GM18951 (cell line): Measurements from ENCODE around the gene RFLNA.

Source experiments
- POLR2A ChIP-seq: IDR thresholded peaks from 4 replicates; pipeline ENCODE4 v1.6.1; 2011; ENCODE audit warnings: mild to moderate bottlenecking; ENCODE audit not compliant: insufficient read length, insufficient read depth; ENCODE audit errors: extremely low read depth
- in situ Hi-C: fragments of 300-500 bp; cut with MboI; formaldehyde crosslinking; loops from one replicate; pipeline ENCODE4 v1.12.0; 2022; ENCODE audit warnings: low sequenced_read_pairs, mixed read lengths, inconsistent platforms; ENCODE audit not compliant: unreplicated experiment

The RFLNA gene

GRCh38 chr12:124292385-124292784 lies 2.5 kb upstream of the RFLNA start:
- in situ Hi-C loops: no loop called here

GRCh38 chr12:124293286-124294003 lies 1.4 kb upstream of the RFLNA start:
- no peak for TF ChIP-seq POLR2A
- in situ Hi-C loops: no loop called here

More at GRCh38 chr12:124292385-124292784, 2.5 kb upstream of the RFLNA start:
- no peak for TF ChIP-seq POLR2A

GRCh38 chr12:124295431-124296058 lies 652 bp downstream of the RFLNA start:
- no peak for TF ChIP-seq POLR2A
- in situ Hi-C loops: no loop called here

GRCh38 chr12:124296295-124296915 lies 1.5 kb downstream of the RFLNA start:
- in situ Hi-C loops: no loop called here
- TF ChIP-seq POLR2A: no peak

GRCh38 chr12:124296916-124297351 lies 2.0 kb downstream of the RFLNA start:
- in situ Hi-C loops: no loop called here
- no peak for TF ChIP-seq POLR2A

- in situ Hi-C loops: no loop called here
- no peak for TF ChIP-seq POLR2A
These were observed 2.5 kb downstream of the RFLNA start for GRCh38 chr12:124297389-124297788.

DNA sequence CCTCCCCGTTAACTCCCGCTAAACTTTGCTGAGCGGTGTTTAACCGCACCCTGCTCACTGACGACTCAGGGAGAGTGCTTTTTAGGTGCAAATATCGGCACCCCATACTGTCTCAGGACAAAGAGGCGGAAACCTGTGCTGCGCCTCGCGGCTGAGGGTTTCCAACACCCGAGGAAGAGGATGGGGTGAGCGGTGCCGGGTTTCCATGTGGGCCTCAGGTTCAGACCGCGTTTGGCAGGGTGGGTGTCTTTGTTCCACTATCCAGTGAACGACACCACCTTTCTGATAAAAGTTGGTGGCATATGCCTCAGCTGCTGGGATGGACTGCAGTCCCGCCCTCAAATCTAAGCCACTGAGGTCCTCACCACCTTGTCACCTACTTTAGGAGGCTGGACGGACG lies 3.0 kb downstream of the RFLNA start:
- in situ Hi-C loops: no loop called here
- no peak for TF ChIP-seq POLR2A

DNA sequence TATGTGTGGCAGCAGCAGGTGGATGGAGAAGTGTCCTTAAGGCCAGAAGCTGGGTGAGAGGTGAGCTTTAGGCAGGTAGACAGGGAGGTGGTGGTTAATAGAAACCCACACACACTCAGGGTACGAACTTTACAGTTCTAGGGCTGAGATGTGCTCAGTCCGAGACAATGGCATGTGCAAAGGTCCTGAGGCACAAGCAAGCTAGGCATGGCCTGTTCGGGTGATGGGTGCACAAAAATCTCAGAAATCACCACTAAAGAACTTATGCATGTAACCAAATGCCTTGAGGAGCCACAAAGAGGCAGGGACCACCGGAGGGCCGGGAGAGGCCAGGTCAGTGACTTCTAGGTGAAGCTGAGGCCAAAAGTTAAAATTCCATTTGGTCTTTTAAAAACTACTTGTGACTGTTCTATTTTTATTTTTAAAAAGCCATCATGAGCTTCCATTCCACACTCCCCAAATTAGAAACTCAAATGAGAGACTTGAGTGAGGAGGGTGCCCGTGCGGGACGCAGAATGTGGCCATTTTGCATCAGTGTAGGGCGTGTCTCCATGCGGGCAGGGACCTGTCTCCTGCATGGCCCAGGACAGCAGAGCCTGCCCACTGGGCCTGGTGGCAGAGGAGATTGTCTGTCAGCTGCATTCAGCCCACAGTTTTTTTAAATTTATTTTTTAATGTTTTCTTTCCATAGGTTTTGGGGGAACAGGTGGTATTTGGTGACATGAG lies 4.0 kb downstream of the RFLNA start:
- no peak for TF ChIP-seq POLR2A
- in situ Hi-C loops: no loop called here

GRCh38 chr12:124299628-124300388 lies 4.9 kb downstream of the RFLNA start:
- in situ Hi-C loops: loop anchor here (25.0 kb wide), 1 partner anchor 238 kb away; no protein-coding TSS in a partner anchor
- no peak for TF ChIP-seq POLR2A

GRCh38 chr12:124300657-124301056 lies 5.8 kb downstream of the RFLNA start:
- in situ Hi-C loops: loop anchor here (25.0 kb wide), 1 partner anchor 238 kb away; no protein-coding TSS in a partner anchor

DNA sequence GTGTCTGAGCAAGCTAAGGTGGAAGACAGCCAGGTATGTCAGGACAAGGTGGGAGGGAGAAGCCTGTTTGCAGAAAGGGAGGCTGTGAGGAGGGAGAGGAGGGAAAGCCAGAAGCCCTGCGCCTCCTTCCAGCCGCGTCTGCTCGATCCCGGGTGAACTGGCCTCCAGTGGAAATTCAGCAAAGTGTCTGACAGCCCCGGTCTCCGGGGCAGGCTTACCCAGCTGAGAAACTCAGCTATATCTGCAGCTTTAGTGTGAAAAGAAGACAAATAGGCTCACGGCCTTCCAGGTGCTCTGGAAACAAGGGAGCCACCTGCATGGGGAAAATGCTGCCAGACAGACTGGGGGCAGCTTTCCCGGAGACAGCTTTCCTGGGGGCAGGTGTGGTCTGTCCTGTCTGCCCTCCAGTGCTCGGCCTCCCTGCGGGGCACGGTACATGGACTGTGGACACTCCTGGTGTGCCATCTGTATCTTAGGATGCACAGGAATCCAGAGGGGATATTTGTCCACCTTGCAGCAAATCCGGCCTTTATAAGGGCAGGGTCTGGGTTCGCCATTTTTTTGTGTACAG lies 6.3 kb downstream of the RFLNA start:
- in situ Hi-C loops: loop anchor here (25.0 kb wide), 1 partner anchor 239 kb away; no protein-coding TSS in a partner anchor
- TF ChIP-seq POLR2A: no peak

DNA sequence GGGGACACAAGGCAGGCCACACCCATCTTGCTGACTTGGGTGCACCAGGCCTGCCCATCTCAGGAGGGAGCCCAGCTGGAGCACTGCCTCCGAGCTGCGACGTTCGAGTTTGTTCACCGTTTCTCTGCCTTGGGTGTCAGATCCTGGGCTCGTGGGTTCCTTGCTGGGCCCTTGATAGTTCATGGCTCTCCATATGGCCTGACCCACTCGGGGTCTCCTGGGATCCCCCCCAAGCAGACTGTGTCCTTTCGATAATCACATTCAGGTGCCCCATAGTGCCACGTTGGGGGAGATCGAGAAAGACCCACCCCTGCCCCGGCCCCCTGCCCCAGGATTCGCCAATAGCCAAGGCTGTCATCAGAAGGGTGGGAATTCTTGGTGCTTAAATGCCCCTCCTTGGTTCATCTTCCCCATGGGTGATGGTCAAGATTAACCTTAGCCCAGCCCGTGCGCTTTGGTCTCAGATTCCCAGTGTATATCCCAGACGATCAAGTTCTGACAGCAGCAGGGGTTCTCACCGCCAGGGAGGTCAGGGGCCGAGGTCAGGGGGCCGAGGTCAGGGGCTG lies 7.4 kb downstream of the RFLNA start:
- in situ Hi-C loops: loop anchor here (25.0 kb wide), 1 partner anchor 240 kb away; no protein-coding TSS in a partner anchor

More for the DNA sequence above, 7.4 kb downstream of the RFLNA start:
- no peak for TF ChIP-seq POLR2A
